Posterior vena cava (tissue), 2 donors: Measurements from ENCODE around the gene PCDH1. TPM values are rescaled to one million over a fixed set of nuclear protein-coding genes. Genes with fewer than 3 reads are reported as not detected.
"Not testable (repeated sequence)": the region's sequence is repeated elsewhere in the genome, so short reads cannot be mapped to it uniquely, and the experiment has no call there.

ENCODE experiments used
- DNase-seq: peaks from one replicate; pipeline ENCODE4 v3.0.0-alpha.2; 2020; ENCODE audit warnings: low spot score
- intact Hi-C, 2 donors: fragments of 100-400 bp; cut with DNase I; formaldehyde crosslinking; loops; one replicate each; pipeline versions ENCODE4 v1.14.1 to v1.14.2; 2022 to 2023
- long read RNA-seq, 2 donors: library from polyadenylated mRNA; unstranded; transcript quantifications; one replicate each; pipeline ENCODE4 v2.0.0, GENCODE V29; 2020 to 2021
- total RNA-seq, 2 donors: library from RNA; stranded (reverse); fragmentation: NEBNext Ultra II Directional; extraction: Animal tissue kit (Norgen Biotek cat#: 25700); gene quantifications; one replicate each; pipeline ENCODE4 v1.2.1, GENCODE V29; 2021
- donor health status: DM: yes; HTN: yes; CAD: no.
- donor health status: DM: yes; HTN: yes; CAD: no.

Gene PCDH1
- total RNA-seq, result 10 to 100 TPM; 30.2 to 36.7 TPM
- long read RNA-seq, donor 1, partial matches to known transcripts, result 0 of 4 reads
- long read RNA-seq, donor 1, other reads (novel, unspliced or antisense), result 2 of 4 reads
- long read RNA-seq, donor 2, partial matches to known transcripts, result 1 of 9 reads
- long read RNA-seq, donor 2, other reads (novel, unspliced or antisense), result 8 of 9 reads

DNA sequence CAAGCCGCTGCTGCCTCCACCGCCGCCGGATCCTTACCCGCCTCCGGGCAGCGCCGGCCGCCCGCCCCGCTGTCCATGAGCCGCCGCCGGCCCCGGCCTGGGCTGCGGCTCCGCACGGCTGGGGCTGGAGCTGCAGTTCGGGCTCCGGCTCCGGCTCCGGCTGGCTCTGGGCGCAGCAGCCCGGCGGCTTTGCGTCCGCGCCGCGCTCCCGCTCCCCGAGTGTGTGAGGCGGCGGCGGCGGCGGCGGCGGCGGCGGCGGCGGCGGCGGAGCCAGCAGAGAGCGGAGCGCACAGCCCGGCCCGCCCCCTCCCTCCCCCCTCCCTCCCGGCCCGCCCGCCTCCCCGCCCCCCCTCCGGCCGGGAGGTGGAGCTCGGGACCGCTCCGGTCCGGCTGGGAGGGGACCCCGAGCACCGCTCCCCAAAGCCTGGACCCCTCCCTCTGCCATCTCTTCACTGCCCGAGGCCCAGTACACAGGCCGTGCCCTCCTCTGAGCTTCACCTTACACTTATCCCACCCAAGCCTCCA lies at the start of gene PCDH1:
Gene PCDH1, minus strand, starts transcription at position 225 of the 525 bp plus-strand sequence. Its CDS starts 148 bp downstream, at position 77.
- peak; percentile 84 for DNase-seq
- intact Hi-C loops, result loop anchor here in 1 of 2 donors (5.0 kb wide), 1 partner anchor 79 kb away; the partner anchor contains the start of gene PCDH12

- DNase-seq, result no peak
Observed at GRCh38 chr5:141926434-141926833, 48.2 kb upstream of the PCDH1 start.

GRCh38 chr5:141923448-141924313 lies 45.5 kb upstream of the PCDH1 start, which contains the start of gene DELE1:
TSS of gene DELE1 (plus strand) at chr5:141923871. CDS start at chr5:141923942, 71 bp downstream.
- intact Hi-C loops, result no loop called here
- peak; percentile 99 for DNase-seq

More at GRCh38 chr5:141926434-141926833, 48.2 kb upstream of the PCDH1 start:
- intact Hi-C loops, result no loop called here

GRCh38 chr5:141922827-141923447 lies 44.7 kb upstream of the PCDH1 start:
- peak; percentile 69 for DNase-seq
- intact Hi-C loops, result not testable (repeated sequence)

- intact Hi-C loops, result no loop called here
- DNase-seq, result peak; percentile 58
Observed at GRCh38 chr5:141920771-141921170, 42.6 kb upstream of the PCDH1 start.

DNA sequence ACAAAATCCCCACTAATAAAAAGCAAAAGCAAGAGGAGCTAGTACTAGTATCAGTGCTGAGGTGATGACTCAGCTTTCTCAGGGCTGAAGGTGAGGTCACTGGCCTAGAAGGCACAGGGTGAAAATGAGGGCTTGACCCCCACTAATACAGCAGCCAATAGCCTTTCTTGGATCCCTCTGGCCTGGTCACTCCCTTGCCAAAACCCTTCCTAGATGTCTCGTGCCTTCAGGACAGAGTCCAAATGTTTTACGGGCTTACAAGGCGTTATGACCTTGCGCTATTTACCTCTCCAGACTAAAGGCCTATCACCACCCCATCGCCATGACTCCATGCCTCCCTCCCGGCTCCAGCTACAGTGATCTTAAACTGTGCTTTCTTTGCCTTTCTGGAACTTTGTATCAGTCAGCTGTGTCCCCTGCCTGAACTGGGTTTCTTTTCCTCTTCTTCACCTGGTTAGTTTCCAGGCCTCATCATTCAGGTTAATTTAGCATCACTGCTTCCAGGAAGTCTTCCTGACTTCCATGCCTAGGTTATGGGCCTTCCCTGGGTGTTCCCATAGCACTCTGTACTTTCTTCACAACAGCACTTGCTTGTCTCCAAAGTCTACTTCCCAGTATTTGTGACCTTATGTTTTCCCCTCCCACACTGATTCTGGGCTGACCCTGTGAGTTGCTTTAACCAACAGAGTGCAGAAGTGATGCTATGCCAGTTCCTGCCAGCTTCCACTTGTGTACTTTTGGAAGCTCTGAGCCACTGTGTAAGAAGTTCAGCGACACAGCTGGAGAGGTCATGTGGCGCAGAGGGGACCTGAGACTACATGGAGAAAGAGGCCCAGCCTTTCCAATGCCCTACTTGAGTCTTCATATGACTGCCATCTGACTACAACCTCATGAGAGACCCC lies 41.3 kb upstream of the PCDH1 start:
- peak; percentile 15 for DNase-seq
- intact Hi-C loops, result no loop called here

DNA sequence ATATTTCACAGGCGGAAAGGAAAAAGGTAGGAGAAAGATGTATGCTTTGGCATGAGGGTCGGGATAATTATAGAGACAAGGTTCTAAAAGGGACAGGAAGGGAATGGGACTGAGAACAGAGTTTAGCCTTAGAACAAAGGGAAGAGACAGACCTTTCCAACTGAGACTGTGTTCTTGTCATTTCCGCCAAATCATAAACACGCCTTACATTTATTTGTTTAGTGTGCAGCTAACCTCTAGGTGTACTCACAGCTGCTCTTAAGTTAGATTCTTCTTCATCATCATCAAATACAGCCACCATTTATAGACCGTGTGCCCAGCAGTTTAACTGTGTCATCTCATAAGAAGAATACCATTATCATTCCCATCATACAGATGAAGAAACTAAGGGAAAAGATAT lies 39.5 kb upstream of the PCDH1 start:
- no peak for DNase-seq
- intact Hi-C loops, result no loop called here

DNA sequence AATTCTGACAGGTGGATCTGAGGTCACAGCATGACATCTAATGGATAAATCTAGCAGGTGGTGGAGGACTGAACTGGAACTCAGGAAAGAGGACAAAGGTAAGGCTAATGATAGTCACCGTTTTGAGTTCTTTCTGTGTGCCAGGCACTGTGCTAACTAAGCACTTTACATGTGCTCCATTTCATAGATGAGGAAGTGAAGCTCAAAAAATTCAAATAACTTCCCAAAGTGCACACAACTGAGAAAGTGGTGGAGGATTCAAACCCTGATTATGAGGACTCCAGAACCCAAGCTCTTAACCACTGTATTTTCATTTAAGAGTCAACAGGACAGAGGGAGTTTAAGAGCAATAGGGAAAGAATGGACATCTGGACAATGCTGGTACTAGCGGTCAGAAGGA lies 38.3 kb upstream of the PCDH1 start:
- intact Hi-C loops, result no loop called here

GRCh38 chr5:141915881-141916336 lies 37.7 kb upstream of the PCDH1 start:
- intact Hi-C loops, result no loop called here
- DNase-seq, result no peak

More for the DNA sequence above, 38.3 kb upstream of the PCDH1 start:
- no peak for DNase-seq

- DNase-seq, result no peak
- intact Hi-C loops, result no loop called here
Observed at GRCh38 chr5:141914797-141915196, 36.6 kb upstream of the PCDH1 start.

- intact Hi-C loops, result no loop called here
- peak; percentile 87 for DNase-seq
Observed at GRCh38 chr5:141914199-141914743, 36.1 kb upstream of the PCDH1 start.

DNA sequence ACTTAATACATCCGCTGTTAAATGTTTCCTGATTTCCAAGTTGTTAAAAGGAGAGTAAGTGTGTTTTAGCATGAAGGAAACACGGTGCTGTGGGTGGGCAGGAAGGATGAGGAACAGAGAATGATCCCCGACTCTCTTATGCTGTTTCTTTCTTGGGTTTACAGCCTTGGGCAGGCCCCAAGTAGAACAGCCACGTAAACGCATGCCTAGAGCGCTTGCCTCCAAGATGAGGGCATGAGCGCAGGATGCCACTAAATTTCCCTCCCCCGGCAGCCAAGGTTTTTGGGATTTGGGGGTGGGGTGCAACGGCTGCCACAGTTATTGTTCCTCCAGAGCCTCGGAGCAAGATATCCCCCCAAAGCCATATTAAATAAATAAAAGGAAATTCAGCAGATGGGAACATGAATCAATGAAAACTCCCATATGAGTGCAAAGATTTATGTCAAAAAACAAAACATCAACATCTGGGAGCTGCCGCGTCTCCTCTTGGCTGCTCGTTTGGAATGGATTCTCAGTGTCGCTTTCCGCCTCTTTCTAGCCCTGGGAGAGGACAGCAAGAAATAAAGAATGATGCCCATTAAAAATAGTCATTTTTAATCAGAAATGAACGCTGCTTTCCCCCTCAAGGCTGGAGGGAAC lies 35.5 kb upstream of the PCDH1 start:
- DNase-seq, result no peak
- intact Hi-C loops, result no loop called here

DNA sequence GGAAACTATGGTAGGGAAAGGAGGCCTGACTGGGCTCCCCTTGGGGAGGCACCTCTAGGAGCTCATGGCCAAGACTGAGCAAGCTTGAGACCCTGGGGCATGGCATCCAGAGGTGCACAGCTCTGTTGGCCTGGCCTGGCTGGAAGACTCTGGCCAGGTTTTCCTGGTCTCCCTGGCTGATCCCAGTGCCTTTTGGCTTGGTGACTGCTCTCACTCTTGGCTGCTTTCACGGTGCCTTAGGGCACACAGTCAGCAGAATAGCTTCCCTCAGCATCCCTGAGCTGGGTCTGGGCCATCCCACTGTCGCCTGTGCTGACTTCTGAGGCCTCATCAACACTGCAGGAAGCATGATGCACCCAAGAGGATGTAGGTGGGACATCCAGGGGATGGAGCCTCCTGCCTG lies 32.1 kb upstream of the PCDH1 start:
- DNase-seq, result no peak
- intact Hi-C loops, result no loop called here

DNA sequence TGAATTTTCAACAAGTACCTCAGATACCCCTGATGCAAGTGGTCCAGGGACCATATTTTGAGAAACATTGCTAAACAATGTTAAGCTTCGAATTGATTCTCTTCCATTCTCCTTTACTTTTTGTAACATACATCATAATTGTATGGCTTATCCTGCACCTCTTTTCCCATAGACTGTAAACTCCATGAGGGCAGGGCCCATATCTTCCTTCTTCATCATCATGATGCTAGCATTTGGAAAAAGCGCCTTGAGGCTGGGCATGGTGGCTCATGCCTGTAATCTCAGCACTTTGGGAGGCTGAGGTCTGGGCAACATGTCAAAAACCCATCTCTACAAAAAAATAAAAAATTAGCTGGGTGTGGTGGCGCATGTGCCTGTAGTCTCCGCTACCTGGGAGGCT lies 31.0 kb upstream of the PCDH1 start:
- intact Hi-C loops, result no loop called here
- no peak for DNase-seq

- no peak for DNase-seq
- intact Hi-C loops, result no loop called here
Observed at GRCh38 chr5:141908796-141909195, 30.6 kb upstream of the PCDH1 start.

DNA sequence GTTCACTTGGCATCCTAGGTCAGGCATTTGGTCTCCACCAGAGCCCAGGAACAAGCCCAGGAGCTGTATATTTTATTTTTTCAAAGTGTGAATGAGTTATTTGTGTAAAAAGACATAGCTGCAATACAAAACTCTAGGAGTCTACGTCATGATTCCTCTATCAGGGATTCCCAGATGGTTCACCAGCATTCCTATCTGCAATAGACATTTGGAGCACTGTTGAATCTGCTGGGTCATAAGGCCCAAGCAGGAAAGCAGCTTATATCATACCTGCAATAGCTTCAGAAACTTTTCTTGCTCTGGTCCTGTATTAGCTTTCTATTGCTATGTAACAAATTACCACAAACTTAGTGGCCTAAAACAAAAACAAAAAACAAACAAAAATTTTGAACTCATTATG lies 28.8 kb upstream of the PCDH1 start:
- DNase-seq, result no peak
- intact Hi-C loops, result no loop called here

DNA sequence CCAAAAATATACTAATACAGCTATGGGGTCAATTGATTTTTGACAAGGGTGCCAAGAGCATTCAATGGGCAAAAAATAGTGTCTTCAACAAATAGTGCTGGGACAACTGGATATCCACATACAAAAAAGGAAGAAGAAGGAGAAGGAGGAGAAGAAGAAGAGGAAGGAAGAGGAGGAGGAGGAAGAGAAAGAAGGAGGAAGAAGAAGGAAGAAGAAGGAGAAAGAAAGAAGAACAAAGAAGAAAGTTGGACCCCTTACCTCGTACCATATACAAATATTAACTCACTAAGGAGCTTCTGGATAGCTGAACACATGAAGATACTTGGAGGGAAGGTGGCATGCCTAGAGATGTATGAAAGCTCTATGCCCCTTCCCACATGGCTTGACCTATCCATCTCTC lies 28.3 kb upstream of the PCDH1 start:
- intact Hi-C loops, result no loop called here
- DNase-seq, result no peak

GRCh38 chr5:141904551-141904950 lies 26.3 kb upstream of the PCDH1 start:
- no peak for DNase-seq
- intact Hi-C loops, result no loop called here
